ENCODE results near the gene IGFL3. TPM values are rescaled to one million over a fixed set of nuclear protein-coding genes. Genes with fewer than 3 reads are reported as not detected.
"Not testable (repeated sequence)": the region's sequence is repeated elsewhere in the genome, so short reads cannot be mapped to it uniquely, and the experiment has no call there.

Gene IGFL3
- total RNA-seq, 1 donor from 2014 or later: not detected

DNA sequence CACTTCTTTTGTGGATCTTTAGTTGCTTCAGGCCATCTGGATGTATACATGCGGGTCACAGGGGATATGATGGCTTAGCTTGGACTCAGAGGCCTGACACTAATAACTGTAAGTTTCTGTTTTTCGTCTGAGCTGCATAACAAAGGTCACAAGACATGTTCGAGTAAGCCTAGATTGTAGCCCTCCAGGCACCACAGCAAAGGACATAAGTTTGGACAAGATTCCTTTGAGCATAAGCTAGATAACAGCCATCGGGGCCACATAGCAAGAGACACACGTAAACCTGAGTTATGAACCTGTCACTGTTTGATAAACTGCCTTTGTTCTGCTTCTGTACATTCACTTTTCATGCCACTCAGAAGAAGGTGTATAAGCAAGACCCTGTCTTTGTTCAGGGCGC lies 14.6 kb downstream of the IGFL3 start:
- Histone ChIP-seq H3K4me3 (no peak overlapping the region), H3K36me3 (no peaks in the 10 kb centered on the region), H3K27ac (no peak overlapping the region), H3K9me3 (no peaks in the 10 kb centered on the region), H3K4me1 (no peaks in the 10 kb centered on the region), H3K27me3 (no peaks in the 10 kb centered on the region)
- no peak for DNase-seq (ENCODE audit: low spot score in 2 of 2)
- intact Hi-C loops (cut with DNase I): no loop called here
- TF ChIP-seq, protein P1, sequence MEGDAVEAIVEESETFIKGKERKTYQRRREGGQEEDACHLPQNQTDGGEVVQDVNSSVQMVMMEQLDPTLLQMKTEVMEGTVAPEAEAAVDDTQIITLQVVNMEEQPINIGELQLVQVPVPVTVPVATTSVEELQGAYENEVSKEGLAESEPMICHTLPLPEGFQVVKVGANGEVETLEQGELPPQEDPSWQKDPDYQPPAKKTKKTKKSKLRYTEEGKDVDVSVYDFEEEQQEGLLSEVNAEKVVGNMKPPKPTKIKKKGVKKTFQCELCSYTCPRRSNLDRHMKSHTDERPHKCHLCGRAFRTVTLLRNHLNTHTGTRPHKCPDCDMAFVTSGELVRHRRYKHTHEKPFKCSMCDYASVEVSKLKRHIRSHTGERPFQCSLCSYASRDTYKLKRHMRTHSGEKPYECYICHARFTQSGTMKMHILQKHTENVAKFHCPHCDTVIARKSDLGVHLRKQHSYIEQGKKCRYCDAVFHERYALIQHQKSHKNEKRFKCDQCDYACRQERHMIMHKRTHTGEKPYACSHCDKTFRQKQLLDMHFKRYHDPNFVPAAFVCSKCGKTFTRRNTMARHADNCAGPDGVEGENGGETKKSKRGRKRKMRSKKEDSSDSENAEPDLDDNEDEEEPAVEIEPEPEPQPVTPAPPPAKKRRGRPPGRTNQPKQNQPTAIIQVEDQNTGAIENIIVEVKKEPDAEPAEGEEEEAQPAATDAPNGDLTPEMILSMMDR (IDR thresholded peaks at IDR 0.05): no peak

DNA sequence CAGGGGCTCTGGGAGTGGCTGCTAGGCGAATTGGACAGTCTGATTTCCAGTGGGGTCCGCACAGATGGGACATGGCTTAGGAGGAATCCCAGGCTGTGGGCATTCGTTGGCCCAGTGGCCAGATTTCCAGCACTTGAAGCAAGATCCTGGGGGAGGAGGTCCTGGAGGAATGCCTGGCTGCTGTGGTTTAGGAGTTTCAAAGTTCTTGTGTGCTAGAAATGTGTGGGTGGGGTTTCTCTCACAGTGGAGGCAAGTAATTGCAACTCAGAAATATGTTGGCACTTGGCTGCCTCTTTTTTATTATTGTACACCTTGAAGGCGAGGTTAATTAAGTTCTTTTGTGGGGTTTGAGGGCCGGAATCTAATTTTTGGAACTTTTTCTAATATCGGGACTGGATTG lies 17.1 kb downstream of the IGFL3 start:
- H3K27ac ChIP-seq: no peak overlapping the region
- no peaks in the 10 kb centered on the region for H3K27me3 ChIP-seq
- H3K9me3 ChIP-seq: no peaks in the 10 kb centered on the region
- no peaks in the 10 kb centered on the region for H3K4me1 ChIP-seq
- intact Hi-C loops (cut with DNase I): no loop called here
- DNase-seq (ENCODE audit: low spot score in 2 of 2): no peak
- TF ChIP-seq, protein P1 (IDR thresholded peaks at IDR 0.05): no peak
- H3K36me3 ChIP-seq: no peaks in the 10 kb centered on the region
- H3K4me3 ChIP-seq: no peak overlapping the region

DNA sequence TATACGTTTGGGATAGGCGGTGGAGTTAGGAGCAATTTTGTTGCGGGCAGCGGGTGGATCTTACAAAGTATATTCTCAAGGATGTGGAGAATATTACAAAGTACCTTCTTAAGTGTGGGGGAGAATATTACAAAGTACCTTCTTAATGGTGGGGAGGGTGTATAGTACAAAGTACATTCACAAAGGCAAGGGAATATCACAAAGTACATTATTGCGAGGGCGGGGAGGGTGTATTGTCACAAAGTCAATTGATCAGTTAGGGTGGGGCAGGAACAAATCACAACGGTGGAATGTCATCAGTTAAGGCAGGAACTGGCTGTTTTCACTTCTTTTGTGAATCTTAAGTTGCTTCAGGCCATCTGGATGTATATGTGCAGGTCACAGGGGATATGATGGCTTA lies 22.2 kb downstream of the IGFL3 start:
- intact Hi-C loops (cut with DNase I); H3K4me3 ChIP-seq; H3K27me3 ChIP-seq: not testable (repeated sequence)

DNA sequence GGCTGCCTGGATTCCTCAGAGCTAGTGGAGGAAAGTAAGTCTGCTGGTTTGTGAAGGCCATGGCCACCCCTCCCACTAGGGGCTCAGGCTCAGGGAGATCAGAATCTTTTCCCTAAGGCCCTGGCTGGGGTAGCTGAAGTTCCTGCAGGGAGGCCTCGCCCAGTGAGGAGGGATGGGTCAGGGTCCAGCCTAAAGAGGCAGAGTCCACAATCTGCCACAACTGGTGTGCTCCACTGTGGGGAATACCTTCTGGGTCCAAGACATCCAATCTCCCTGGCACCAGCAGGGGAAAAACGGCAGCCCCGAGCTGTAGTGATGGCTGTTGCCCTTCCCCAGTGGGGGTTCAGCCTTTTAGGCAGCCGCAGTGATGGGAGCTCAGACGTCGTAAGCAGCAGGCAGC lies 23.2 kb downstream of the IGFL3 start:
- TF ChIP-seq, protein P1 (IDR thresholded peaks at IDR 0.05): no peak
- no peaks in the 10 kb centered on the region for H3K27me3 ChIP-seq
- no peak for DNase-seq (ENCODE audit: low spot score in 2 of 2)
- no peaks in the 10 kb centered on the region for H3K36me3 ChIP-seq
- intact Hi-C loops (cut with DNase I): no loop called here
- H3K9me3 ChIP-seq: peaks cover 0 to 6% of the 10 kb centered on the region in 2 donors
- H3K4me1 ChIP-seq: no peaks in the 10 kb centered on the region
- no peak overlapping the region for H3K4me3 ChIP-seq
- H3K27ac ChIP-seq: no peak overlapping the region

More for the DNA sequence above, 22.2 kb downstream of the IGFL3 start:
- not testable (repeated sequence) for DNase-seq (ENCODE audit: low spot score in 2 of 2); H3K4me1 ChIP-seq; H3K27ac ChIP-seq; H3K9me3 ChIP-seq; H3K36me3 ChIP-seq

DNA sequence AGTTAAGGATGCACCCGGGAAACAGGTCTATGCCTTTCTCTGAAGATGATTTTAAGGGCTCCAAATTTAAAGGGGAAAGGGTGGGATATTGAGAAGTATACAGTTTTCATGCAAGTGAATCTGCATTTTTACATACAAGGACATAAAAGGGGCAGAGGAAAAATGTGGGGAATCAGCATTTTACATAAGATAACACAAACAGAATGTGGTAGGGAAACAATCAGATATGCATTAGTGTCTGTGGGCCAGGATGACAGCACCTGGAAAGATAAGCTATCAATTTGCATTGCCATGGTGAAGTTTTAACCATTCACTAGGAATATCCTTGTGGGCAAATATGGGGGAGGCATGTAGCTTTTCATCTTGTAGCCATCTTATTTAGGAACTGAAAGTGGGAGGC lies 24.1 kb downstream of the IGFL3 start:
- Histone ChIP-seq H3K9me3 (peaks cover 0 to 6% of the 10 kb centered on the region in 2 donors), H3K36me3 (no peaks in the 10 kb centered on the region), H3K4me1 (no peaks in the 10 kb centered on the region), H3K4me3 (no peak overlapping the region), H3K27me3 (no peaks in the 10 kb centered on the region), H3K27ac (no peak overlapping the region)
- intact Hi-C loops (cut with DNase I): no loop called here
- DNase-seq (ENCODE audit: low spot score in 2 of 2): no peak
- TF ChIP-seq, protein P1 (IDR thresholded peaks at IDR 0.05): no peak

DNA sequence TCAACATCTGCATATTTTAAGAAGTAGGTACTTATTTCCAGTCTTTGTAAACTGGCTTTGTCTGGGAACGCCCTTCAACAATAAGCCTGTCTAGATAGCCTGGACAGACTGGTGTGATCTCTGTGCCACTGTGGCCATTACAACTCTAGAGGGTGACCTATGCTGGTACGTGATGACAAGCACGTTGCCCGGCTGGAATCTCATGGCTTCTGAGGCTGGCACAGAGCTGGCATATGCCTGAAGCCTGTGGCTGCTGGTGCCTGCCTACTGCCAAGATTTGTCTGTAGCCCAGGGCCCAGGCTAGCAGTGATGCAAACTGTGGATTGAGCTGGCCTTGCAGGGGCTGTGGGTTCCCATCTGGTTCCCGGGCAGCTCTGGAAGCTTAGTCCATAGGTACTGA lies 34.0 kb downstream of the IGFL3 start:
- Histone ChIP-seq H3K27me3 (no peaks in the 10 kb centered on the region), H3K36me3 (no peaks in the 10 kb centered on the region), H3K4me1 (no peaks in the 10 kb centered on the region), H3K9me3 (peaks cover 5 to 27% of the 10 kb centered on the region in 2 donors), H3K4me3 (no peak overlapping the region), H3K27ac (no peak overlapping the region)
- intact Hi-C loops (cut with DNase I): no loop called here
- DNase-seq (ENCODE audit: low spot score in 2 of 2): no peak
- TF ChIP-seq, protein P1 (IDR thresholded peaks at IDR 0.05): no peak

Measured in ascending aorta (tissue), 2 donors.